IPS-20b (cell line): Measurements from ENCODE around the gene TMEM131L.
"Not testable (repeated sequence)": the region's sequence is repeated elsewhere in the genome, so short reads cannot be mapped to it uniquely, and the experiment has no call there.

Experiments used
- H3K27ac ChIP-seq: one replicate; pipeline ENCODE4 v1.5.1; 2013; ENCODE audit warnings: low read length
- H3K27me3 ChIP-seq: 2 replicates; pipeline ENCODE4 v1.6.1; 2013; ENCODE audit warnings: mild to moderate bottlenecking, low read length, inconsistent platforms; ENCODE audit not compliant: insufficient read depth
- H3K36me3 ChIP-seq: 2 replicates; pipeline ENCODE4 v1.6.1; 2013; ENCODE audit warnings: low read depth, mild to moderate bottlenecking, inconsistent platforms, low read length, moderate library complexity; ENCODE audit not compliant: insufficient read depth
- H3K4me1 ChIP-seq: 2 replicates; pipeline ENCODE4 v1.6.1; 2013; ENCODE audit warnings: mild to moderate bottlenecking, control low read depth, inconsistent platforms, low read length, moderate library complexity; ENCODE audit not compliant: insufficient read depth
- H3K4me3 ChIP-seq: 2 replicates; pipeline ENCODE4 v1.5.1; 2013; ENCODE audit warnings: mild to moderate bottlenecking, low read length, inconsistent platforms
- H3K9ac ChIP-seq: 2 replicates; pipeline ENCODE4 v1.6.1; 2013; ENCODE audit warnings: low read depth, mild to moderate bottlenecking, inconsistent platforms, low read length, moderate library complexity
- H3K9me3 ChIP-seq: 2 replicates; pipeline ENCODE4 v1.6.1; 2013; ENCODE audit warnings: mild to moderate bottlenecking, low read depth, low read length, inconsistent platforms; ENCODE audit not compliant: insufficient read depth

The TMEM131L gene

DNA sequence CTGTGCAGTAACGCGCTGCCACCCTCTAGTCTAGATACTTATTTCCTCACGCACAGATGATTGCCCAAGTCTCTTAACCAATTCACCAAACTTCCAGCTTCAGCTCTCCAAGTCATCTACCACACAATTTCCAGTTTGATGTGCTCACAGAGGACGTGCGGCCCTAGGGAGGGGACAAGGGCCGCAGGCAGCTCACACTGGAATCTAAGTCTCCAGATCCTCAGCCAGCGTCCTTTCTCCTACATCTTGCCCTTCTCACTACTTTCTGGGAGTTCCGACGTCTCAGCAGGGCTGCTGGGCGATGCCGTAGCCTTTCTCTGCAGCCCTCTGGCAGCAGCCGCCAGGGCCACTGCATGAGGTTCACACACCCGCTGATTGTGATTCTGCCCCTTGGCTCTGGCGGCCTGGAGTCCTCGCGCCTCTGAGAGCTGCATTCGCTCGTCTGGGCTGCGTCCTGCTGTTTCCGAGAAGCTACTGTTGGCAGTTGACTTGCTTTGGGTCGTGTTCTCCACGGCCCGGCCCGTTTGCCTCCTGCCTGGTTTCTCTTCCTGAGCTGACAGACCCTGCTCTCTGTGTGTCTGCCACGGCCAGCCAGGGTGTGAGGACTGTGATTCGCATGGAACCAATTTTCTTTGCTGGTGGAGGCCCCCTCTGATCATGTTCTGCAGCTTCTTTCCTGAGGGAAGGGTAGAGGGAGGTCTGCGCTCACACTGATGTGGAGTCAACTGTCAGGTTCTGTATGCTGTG lies 14.1 kb upstream of the TMEM131L start:
- H3K27ac ChIP-seq: no peak overlapping the region
- H3K36me3 ChIP-seq: no peaks in the 10 kb centered on the region
- peaks cover 14% of the 10 kb centered on the region for H3K4me1 ChIP-seq
- no peak overlapping the region for H3K9ac ChIP-seq
- no peaks in the 10 kb centered on the region for H3K27me3 ChIP-seq
- H3K4me3 ChIP-seq: no peak overlapping the region
- H3K9me3 ChIP-seq: no peaks in the 10 kb centered on the region

DNA sequence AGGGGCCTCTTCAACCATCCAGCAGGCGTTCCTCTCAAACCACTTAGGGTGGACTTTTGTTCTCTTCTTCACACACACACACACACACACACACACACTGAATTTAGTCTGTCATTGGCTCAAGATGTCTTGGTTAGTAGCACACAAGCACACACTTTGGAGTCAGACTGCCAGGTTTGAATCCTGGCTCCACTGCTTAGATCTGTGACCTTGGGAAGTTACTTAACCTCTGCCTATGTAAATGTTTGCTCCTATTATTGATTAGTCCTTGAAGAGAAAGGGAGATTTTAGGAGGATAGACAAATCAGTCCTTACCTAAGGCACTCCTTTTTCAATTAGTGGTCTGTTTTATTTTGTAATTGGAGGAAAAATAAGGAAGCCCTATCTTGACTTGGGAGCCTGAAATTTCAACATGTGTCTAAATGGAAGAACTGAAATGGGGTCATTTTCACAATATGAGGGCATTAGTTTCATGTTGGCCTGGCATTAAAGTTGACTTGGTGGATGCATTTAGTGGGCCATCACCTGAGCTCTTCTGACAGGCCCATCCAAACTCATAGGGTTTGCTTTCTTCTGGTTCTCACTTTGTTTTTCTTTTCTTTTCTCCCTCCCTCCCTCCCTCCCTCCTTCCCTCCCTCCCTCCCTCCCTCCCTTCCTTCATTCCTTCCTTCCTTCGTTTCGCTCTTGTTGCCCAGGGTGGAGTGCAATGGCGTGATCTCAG lies 13.3 kb upstream of the TMEM131L start:
- Histone ChIP-seq H3K27ac (no peak overlapping the region), H3K4me3 (no peak overlapping the region), H3K27me3 (no peaks in the 10 kb centered on the region), H3K9me3 (no peaks in the 10 kb centered on the region), H3K9ac (no peak overlapping the region), H3K36me3 (no peaks in the 10 kb centered on the region), H3K4me1 (peaks cover 14% of the 10 kb centered on the region)

DNA sequence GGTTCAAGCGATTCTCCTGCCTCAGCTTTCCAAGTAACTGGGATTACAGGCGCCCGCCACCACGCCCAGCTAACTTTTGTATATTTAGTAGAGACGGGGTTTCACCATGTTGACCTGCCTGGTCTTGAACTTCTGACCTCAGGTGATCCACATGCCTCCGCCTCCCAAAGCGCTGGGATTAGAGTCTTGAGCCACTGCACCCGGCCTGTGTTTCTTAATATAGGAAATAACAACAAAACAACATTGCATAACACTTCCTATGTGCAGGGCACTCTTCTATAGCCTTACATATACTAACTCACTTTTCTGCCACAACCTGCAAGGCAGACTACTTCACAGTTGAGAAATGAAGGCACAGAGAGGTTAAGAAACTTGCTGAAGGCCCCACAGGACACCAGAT lies 12.8 kb upstream of the TMEM131L start:
- Histone ChIP-seq H3K4me1 (peaks cover 11% of the 10 kb centered on the region), H3K4me3 (no peak overlapping the region), H3K27ac (no peak overlapping the region), H3K27me3 (no peaks in the 10 kb centered on the region), H3K36me3 (no peaks in the 10 kb centered on the region), H3K9me3 (no peaks in the 10 kb centered on the region), H3K9ac (no peak overlapping the region)

DNA sequence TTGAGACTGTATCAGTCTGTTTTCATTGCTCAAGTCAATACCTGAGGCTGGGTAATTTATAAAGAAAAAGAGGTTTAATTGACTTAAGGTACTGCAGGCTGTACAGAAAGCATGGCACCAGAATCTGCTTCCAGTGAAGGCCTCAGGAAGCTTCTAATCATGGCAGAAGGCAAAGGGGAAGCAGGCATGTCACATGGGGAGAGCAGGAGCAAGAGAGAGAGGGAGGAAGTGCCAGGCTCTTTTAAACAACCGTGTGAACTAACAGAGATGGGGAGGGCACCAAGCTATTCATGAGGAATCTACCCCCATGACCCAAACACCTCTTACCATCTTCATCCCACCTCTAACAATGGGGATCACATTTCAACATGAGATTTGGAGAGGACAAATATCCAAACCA lies 7.2 kb upstream of the TMEM131L start:
- Histone ChIP-seq H3K9ac (no peak overlapping the region), H3K4me3 (no peak overlapping the region), H3K4me1 (no peaks in the 10 kb centered on the region)

DNA sequence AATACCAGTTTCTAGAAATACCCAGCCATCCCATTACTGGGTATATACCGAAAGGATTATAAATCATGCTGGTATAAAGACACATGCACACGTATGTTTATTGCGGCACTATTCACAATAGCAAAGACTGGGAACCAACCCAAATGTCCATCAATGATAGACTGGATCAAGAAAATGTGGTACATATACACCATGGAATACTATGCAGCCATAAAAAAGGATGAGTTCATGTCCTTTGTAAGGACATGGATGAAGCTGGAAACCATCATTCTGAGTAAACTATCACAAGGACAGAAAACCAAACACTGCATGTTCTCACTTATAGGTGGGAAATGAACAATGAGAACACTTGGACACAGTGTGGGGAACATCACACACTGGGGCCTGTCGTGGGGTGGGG lies 4.6 kb upstream of the TMEM131L start:
- H3K9ac ChIP-seq: not testable (repeated sequence)

More for the DNA sequence above, 7.2 kb upstream of the TMEM131L start:
- H3K36me3 ChIP-seq: no peaks in the 10 kb centered on the region
- H3K27ac ChIP-seq: no peak overlapping the region
- no peaks in the 10 kb centered on the region for H3K27me3 ChIP-seq
- H3K9me3 ChIP-seq: no peaks in the 10 kb centered on the region

DNA sequence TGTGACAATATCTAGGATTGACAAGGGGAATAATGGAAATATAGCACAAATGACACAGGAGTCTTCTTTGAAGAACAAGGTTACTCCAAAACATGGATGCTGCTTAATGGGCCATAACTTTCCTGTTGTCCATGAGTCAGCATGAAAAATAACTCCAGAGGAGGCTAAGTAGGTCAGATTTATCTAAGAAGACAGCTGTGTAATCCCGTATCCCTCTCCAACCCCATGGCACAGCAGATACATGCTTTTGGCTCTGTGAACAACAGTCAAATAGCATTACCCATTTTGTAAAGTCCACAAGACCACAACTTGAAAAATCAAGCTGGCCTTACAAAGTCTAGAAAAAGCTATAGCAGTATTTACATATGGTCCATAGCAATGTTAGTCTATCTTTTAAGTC lies 2.1 kb upstream of the TMEM131L start:
- Histone ChIP-seq H3K9ac (no peak overlapping the region), H3K36me3 (peaks cover 6% of the 10 kb centered on the region; the same call in 1 of the 2 replicates), H3K4me1 (peaks cover 15% of the 10 kb centered on the region; the same call in 1 of the 2 replicates), H3K4me3 (no peak overlapping the region), H3K27ac (no peak overlapping the region), H3K9me3 (no peaks in the 10 kb centered on the region), H3K27me3 (peaks cover 15% of the 10 kb centered on the region)

More for the DNA sequence above, 4.6 kb upstream of the TMEM131L start:
- not testable (repeated sequence) for H3K4me1 ChIP-seq, H3K4me3 ChIP-seq, H3K9me3 ChIP-seq, H3K36me3 ChIP-seq, H3K27ac ChIP-seq
- H3K27me3 ChIP-seq: peaks cover 15% of the 10 kb centered on the region

DNA sequence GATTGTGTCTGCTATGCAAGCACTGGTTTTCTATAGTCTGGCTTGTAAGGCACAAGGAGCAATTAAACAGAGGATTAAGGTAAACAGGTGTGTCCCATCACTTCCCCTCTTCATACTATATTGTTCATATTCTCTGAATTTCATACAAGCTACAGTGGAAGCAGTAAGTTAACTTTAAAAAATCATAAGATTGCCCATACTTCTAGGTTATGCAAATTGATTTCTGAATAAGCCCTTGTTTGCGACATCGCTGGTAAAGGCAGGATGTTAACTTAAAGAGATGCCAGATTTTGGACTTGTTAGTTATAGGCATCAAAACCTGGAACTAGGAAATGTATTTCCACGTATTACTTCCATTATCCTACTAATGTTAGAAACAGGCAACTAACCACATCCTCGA lies 1.0 kb upstream of the TMEM131L start:
- Histone ChIP-seq H3K4me1 (peaks cover 15% of the 10 kb centered on the region; the same call in 1 of the 2 replicates), H3K9me3 (no peaks in the 10 kb centered on the region), H3K9ac (peak overlapping the region; percentile 78; the same call in 1 of the 2 replicates), H3K27ac (no peak overlapping the region), H3K36me3 (peaks cover 8% of the 10 kb centered on the region; the same call in 1 of the 2 replicates), H3K27me3 (peaks cover 15% of the 10 kb centered on the region), H3K4me3 (peak overlapping the region; percentile 78)

DNA sequence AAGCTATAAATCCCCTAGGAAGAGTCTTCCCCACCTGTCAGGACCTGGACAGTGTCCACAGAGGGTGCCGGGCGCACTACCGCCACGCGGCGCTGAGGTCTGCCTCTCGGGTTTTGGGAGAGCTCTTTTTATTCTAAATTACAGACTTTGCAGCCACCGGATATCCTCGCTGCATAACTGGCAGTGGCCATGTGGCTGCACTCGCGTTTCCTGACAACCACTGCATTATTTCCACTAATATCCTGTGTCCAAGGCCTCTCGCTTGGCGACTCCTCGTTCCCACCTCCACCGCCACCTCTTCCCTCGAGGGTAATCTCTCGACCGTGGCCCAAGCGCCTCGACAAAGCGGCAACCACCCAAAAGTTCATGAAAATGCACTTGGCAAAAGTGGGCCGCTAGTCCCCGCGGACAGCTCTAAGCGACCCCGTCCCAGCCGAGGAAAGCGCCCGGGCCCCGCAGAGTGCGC lies 512 bp upstream of the TMEM131L start:
- Histone ChIP-seq H3K9me3 (no peaks in the 10 kb centered on the region), H3K4me3 (peak overlapping the region; percentile 78), H3K9ac (peak overlapping the region; percentile 78), H3K27me3 (peaks cover 15% of the 10 kb centered on the region), H3K36me3 (peaks cover 8% of the 10 kb centered on the region; the same call in 1 of the 2 replicates), H3K4me1 (peaks cover 15% of the 10 kb centered on the region; the same call in 1 of the 2 replicates), H3K27ac (no peak overlapping the region)

DNA sequence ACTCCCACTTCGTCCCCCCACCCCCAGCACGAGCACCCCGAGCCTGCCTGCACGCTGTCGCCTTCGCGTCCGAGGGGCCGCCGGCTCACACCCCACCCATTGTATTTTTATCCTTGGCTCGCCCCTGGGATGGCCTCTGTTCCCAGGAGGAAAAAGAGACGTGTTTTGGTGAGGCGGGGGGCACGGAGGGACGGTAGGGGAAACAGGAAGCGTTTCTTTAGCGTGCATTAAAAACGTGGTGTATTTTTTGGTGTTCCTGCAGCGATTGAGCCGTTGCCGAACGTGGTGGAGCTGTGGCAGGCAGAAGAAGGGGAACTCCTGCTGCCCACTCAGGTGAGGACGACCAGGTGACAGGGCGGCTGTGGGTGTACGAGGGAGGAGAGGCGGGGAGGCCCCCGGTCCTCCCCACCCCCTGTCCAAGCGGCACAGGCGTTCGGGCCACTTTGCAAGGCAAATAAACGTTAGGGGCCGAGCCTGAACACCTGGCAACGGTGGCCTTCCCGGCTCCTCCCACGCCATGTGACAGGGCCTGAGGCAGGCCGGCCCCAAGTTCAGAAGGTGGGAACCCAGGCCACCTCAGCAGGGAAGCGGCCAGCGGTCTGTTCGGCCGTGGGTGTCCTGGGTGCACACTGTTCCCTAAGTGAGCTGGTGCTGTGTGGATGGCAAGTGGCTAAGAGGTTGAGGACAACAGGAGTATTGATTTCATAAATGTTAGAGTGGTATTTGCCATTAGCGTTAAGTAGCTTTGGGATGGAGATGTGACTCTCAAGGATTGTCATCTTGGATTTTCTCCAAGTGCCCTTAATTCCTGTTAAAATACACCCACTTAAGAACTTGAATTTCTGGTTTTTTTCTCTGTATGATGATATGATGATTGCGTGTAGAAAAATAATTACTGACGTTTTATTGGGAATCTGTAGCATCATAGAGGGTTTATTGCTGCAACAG lies 1.1 kb downstream of the TMEM131L start:
- H3K27me3 ChIP-seq: peaks cover 15% of the 10 kb centered on the region
- H3K4me1 ChIP-seq: peaks cover 15% of the 10 kb centered on the region; the same call in 1 of the 2 replicates
- H3K9me3 ChIP-seq: no peaks in the 10 kb centered on the region
- peak overlapping the region; percentile 86 for H3K4me3 ChIP-seq
- H3K9ac ChIP-seq: peak overlapping the region; percentile 83
- H3K36me3 ChIP-seq: peaks cover 10% of the 10 kb centered on the region; the same call in 1 of the 2 replicates
- H3K27ac ChIP-seq: no peak overlapping the region

DNA sequence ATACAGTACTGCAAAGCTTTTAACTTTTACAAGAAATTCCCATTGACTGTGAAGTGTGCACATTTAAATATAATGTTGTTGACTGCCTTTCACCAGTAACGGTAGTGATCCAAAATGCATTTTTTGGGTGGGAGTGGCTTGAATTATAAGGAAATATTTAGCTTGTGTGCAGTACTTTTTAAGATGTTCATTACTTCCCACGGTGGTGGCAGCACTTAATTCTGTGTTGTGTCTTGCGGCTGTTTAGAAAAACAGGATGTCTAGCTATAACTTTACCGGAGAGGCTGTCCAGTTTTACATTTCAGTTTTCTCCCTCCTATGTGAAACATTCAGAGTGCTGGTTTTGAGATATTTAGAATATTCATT lies 1.7 kb downstream of the TMEM131L start:
- no peaks in the 10 kb centered on the region for H3K9me3 ChIP-seq
- H3K9ac ChIP-seq: no peak overlapping the region
- H3K36me3 ChIP-seq: peaks cover 16% of the 10 kb centered on the region; the same call in 1 of the 2 replicates
- no peak overlapping the region for H3K27ac ChIP-seq
- H3K27me3 ChIP-seq: peaks cover 15% of the 10 kb centered on the region
- peaks cover 15% of the 10 kb centered on the region; the same call in 1 of the 2 replicates for H3K4me1 ChIP-seq
- H3K4me3 ChIP-seq: peak overlapping the region; percentile 86

DNA sequence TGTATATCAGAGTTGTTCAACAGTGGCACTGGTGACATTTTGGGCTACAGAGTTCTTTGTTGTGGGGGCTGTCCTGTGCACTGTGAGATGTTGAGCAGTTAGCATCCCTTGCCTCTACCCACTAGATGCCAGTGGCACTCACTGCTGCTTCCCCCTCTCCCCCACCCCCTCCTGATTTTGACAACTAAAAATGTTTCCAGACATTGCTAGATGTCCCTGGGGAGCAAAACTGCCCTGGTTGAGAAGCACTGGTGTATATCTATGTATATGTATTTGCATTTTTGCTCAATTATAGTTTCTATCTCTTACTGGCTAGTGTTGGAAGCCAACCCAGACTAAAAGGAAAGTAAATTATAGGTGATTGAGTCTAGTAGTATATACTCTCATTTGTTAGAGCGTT lies 2.4 kb downstream of the TMEM131L start:
- peaks cover 15% of the 10 kb centered on the region; the same call in 1 of the 2 replicates for H3K4me1 ChIP-seq
- peak overlapping the region; percentile 86; the same call in 1 of the 2 replicates for H3K4me3 ChIP-seq
- no peak overlapping the region for H3K27ac ChIP-seq
- H3K36me3 ChIP-seq: peaks cover 16% of the 10 kb centered on the region; the same call in 1 of the 2 replicates
- H3K9ac ChIP-seq: no peak overlapping the region
- H3K27me3 ChIP-seq: peaks cover 15% of the 10 kb centered on the region
- no peaks in the 10 kb centered on the region for H3K9me3 ChIP-seq
